ELF-1 (cell line): ENCODE results near the gene PYGO1.
A peak's percentile ranks its signal among the peaks of the same experiment; 100 is the strongest.
"Not testable (repeated sequence)": the region's sequence is repeated elsewhere in the genome, so short reads cannot be mapped to it uniquely, and the experiment has no call there.

Source experiments
- DNase-seq: peaks from one replicate; pipeline ENCODE4 v3.0.0-alpha.2; 2016; ENCODE audit warnings: low read depth, low spot score

PYGO1 gene

GRCh38 chr15:55588070-55588814 is at the start of gene PYGO1:
Gene PYGO1 (minus strand): TSS chr15:55588345. CDS start chr15:55587883, 462 bp downstream.
- peak; percentile 77 for DNase-seq

DNA sequence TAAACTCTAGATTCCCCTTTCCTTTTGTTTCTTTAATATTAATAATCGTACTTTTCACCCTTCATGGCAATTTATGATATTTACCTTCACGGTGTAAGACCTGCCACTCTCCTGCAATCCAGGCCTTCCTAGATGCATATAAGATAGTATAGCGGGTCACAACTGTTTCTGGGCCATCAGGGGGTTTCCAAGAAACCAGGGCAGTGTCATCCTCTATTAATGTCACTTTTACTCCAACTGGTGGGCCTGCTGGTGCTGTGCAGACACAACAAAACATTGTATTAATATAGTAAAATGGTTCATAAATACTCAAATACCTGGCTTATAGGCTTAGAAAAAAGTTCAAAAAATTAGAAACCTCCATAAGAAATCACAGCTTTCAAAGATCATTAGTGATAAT is 48.9 kb upstream of the PYGO1 start:
- DNase-seq, result no peak

DNA sequence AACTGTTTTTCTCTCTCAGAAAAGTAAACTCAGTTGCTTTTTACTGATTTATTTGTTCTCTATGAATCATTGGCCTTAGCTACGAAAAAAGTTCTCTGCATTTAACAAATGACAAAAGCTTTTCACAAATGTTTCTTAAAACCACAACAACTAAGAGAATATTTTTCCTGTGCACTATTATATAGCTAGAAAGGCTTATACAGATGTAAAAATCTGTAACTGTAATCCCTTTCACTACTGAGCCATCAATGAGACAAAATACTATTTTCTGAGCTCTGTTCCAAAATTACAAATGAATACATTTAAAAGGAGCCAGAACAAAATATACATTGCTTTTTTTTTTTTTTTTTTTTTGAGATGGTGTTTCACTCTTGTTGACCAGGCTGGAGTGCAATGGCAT is 45.6 kb upstream of the PYGO1 start:
- DNase-seq, result no peak

- no peak for DNase-seq
Observed at GRCh38 chr15:55632434-55632833, 44.3 kb upstream of the PYGO1 start.

GRCh38 chr15:55630858-55631257 is 42.7 kb upstream of the PYGO1 start:
- no peak for DNase-seq

DNA sequence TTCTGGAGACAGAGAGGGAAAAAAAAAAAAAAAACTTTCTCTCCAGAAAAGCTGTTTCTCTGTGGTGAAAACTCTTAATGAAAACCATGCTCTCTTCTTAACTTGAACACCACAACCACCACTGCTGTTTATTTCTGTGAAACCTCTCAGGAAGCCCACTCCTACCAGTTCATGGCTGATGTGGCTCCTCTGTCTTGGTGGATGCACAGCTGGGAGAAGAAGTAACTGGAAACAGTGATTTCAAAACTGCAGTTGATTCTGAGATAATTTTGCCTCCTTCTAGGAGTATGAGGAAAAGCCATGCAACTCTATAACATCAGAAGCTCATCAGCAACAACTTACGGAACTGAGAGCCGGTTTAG is 40.2 kb upstream of the PYGO1 start:
- DNase-seq, result no peak

- peak; percentile 49 for DNase-seq
Observed at GRCh38 chr15:55627730-55628368, 39.7 kb upstream of the PYGO1 start.

DNA sequence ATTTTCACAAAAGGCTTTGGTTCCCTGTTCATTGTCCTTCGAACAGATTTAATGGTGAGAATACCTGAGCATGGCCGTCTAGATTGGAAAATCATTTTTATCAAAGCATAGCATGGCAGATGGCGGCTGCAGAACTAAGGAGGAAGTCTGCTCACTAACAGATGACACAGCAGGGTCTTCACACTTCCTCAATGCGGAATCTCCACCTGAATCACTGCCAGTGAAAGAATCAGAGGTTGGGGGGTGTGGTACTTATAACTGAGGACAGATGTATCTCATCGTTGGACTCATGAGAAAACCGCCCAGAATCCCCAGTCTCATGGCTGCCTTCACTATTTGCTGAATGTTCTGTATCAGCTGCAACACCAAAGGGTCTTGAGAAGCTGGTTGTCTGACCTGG is 31.6 kb upstream of the PYGO1 start:
- DNase-seq, result no peak

GRCh38 chr15:55618387-55618786 is 30.2 kb upstream of the PYGO1 start:
- no peak for DNase-seq

GRCh38 chr15:55615445-55615844 is 27.3 kb upstream of the PYGO1 start:
- DNase-seq, result no peak

DNA sequence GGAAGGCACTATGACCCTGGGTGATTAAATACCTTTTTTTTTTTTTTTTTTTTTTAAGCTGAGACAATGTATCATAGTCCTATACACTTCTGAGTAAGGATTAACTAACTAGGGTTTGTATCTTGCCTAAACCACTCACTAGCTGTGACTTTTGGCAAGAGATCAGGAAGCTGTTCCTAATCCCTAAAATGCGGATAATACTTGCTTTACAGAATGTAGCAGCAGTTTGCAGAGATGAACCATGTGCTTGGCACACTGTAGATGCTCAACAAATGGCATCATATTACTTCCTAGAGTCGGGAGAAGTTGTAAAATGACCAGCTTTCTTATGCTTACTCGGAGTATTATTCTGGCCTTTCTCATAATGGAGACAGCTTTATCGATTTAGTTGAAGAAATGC is 25.6 kb upstream of the PYGO1 start:
- no peak for DNase-seq

DNA sequence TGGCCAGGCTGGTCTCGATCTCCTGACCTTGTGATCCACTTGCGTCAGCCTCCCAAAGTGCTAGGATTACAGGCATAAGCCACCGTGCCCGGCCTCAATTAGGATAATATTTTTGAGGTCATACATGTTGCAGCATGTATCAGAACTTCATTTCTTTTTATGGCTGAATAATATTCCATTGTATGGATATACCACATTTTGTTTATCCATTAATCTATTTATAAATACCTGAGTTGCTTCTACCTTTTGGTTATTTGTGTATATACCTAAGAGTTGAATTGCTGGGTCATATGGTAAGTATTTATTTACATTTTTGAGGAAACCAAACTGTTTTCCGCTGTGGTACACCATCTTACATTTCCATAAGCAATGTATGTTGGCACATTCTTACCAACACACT is 18.1 kb upstream of the PYGO1 start:
- DNase-seq, result no peak

GRCh38 chr15:55601374-55601773 is 13.2 kb upstream of the PYGO1 start:
- no peak for DNase-seq

- no peak for DNase-seq
Observed at GRCh38 chr15:55599439-55599838, 11.3 kb upstream of the PYGO1 start.

- not testable (repeated sequence) for DNase-seq
Observed at GRCh38 chr15:55593019-55593418, 4.9 kb upstream of the PYGO1 start.

DNA sequence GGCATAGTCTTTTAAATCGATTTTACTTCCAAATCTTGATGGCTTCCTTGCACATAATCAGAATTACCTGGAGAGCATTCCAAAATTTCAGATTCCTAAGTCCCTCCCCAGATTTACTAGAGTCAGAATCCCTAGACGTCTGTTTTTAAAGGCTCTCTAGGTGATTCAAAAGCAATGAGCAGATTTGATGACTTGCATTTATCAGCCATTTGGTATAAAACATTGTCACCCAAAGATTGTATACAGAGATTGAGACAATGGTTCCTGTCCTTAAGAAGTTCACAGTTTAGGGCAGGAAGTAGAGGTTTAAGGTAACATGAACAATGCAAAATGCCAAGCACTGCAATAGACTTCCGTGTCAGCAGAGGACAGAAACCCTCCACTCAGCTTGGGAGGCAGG is 2.6 kb upstream of the PYGO1 start:
- DNase-seq, result no peak

- peak; percentile 46 for DNase-seq
Observed at GRCh38 chr15:55589287-55589686, 1.1 kb upstream of the PYGO1 start.

GRCh38 chr15:55588815-55589115 is 620 bp upstream of the PYGO1 start:
- no peak for DNase-seq

DNA sequence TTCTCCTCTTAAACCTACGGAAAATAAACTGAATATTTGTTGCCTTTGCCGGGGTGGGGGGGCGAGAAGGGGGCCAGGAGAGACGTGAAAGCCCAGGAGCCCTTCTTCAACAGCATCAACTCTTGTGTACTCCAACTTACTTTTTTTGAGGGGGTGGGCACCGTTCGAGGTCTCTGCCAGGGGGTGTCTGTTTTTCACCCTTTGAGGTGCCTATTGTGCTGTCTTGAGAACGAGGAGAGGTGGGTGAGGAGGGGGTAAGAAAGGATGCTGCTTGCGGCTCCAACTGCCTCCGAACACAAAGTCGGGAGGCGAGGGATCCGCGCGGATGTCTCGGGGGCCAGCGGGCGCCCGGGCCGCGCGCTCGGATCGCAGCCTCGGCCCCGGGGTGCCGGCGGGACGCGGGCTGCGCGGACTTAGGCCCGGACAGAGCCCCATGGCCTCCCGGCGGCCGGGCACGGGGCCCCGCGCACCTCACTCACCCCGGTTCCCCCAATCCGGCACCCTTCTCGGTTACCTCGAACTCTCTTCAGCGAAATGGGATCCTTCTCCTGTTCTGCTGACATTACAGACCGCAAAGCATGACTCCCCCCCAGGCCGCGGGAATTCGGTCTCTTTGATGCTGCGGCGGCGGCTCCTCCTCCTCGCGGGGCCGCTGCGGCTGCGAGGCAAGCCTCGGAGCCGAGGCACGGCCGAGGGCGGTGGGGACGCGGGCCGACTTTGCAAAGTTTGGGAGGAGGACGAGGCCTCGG is 650 bp downstream of the PYGO1 start:
- peak; percentile 67 for DNase-seq

DNA sequence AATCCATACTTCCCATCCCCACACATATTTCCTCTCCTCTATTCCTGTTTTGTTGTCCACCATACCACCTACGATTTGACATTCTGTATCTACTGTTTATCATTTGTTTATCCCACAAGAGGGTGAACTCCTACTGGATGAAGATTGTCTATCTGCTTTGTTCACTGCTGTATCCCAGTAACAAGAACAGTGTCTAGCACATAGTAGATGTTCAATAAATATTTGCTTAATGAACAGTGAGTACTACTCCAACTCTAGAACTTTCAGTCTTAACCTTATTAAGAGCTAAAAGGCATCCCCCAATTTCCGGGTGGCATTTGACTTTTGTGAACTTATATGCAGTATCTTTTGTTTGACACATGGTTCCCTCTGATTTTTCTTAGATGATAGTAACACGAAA is 1.3 kb downstream of the PYGO1 start:
- DNase-seq, result no peak

DNA sequence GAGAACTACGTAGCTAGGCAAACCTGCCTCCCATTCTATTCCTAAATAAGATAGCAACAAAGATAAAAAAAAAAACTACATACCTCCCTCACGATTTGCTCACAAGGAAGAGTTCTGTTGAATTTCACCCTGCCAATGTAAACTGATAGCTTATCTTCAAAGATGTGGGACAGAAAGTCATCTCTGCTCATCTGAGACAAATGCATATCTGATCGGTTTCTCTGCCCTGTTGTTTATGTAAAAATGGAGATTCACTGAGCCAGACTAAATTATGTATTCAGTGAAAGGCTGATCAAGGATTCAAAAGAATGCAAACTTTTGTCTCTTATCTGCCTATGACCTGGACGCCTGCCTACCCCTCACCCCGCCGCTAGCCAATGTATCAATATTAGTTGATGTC is 11.2 kb downstream of the PYGO1 start:
- DNase-seq, result no peak

- no peak for DNase-seq
Observed at GRCh38 chr15:55574096-55574495, 14.0 kb downstream of the PYGO1 start.

DNA sequence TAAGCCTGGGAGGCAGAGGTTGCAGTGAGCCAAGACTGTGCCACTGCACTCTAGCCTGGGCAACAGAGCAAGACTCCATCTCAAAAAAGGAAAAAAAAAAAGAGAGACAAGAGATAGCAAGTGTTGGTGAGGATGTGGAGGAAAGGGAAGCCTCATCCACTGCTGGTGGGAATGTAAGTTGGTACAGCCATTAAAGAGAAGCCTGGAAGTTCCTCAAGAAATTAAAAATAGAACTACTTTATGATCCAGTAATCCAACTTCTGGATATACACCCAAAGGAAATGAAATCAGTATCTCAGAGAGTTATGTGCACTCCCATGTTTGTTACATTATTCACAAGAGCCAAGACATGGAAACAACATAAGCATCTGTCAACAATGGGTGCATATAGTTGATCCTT is 14.9 kb downstream of the PYGO1 start:
- DNase-seq, result no peak
